Measurements from ENCODE around the gene FSIP1. TPM values are rescaled to one million over a fixed set of nuclear protein-coding genes. Genes with fewer than 3 reads are reported as not detected.
A peak's percentile ranks its signal among the peaks of the same experiment; 100 is the strongest.

FSIP1 gene
- total RNA-seq, 1 experiment from 2014 or later: 1.3 TPM

DNA sequence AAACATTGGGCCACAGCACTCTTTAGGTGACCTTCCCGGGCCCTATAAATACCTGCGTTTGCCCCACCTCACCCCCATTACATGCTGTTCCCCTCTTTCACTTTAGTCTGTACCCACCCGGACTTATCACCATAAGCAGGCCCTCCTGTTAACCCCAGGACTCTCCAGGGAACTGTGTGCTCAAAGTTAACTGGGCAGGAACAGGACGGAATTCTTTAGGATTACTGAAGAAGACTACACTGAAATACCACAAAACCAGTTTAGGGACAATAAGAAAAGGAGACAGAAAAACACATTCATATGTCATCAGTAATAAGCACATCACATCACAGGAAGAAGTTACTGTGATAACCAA, 45.5 kb downstream of the FSIP1 start:
- Mint-ChIP-seq H3K4me1 (ENCODE audit: low read depth, unreplicated experiment) (peaks cover 25% of the 10 kb centered on the region), H3K27ac (ENCODE audit: unreplicated experiment) (peak overlapping the region; percentile 89)
- CTCF ChIA-PET: interaction anchor here (1.3 kb wide), 1 partner anchor 20 kb away, joined by 4 read pairs; no protein-coding TSS in a partner anchor

DNA sequence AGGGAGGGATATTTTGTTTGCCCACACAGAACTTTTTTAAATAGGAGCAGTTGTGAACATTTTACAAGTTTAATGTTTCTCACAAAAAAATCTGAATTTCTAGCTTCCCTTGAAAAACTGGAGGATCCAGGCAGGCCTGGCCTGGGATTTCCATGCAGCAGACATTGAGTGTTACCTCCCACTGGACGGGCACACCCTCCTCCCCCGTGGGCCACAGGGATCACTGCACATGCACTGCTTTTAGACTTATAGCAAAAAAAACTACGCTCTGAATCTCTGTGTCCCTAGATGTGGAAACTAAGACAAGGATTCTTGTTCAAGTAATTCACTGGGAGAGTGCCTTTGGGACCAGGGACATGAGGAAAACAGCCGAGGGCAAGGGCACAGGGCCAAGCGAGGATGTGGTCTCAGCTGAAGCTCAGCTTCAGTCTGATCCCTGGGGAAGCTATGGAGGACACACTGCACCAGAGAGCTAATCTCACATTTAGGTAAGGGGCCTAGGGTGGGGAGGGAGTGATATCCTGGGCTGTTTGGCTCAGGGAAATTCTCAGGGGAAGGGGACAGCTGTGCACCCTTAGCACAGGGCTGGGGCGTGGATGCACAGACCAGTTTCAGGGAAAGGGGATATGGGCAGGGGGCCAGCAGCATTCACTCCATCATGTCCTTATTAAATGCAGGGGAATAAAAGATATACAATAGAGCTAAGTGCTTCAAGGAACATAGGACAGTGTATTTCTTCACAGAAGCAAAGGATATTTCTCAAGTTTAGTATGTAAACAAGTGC, 46.0 kb downstream of the FSIP1 start:
- TF ChIP-seq, protein P1, sequence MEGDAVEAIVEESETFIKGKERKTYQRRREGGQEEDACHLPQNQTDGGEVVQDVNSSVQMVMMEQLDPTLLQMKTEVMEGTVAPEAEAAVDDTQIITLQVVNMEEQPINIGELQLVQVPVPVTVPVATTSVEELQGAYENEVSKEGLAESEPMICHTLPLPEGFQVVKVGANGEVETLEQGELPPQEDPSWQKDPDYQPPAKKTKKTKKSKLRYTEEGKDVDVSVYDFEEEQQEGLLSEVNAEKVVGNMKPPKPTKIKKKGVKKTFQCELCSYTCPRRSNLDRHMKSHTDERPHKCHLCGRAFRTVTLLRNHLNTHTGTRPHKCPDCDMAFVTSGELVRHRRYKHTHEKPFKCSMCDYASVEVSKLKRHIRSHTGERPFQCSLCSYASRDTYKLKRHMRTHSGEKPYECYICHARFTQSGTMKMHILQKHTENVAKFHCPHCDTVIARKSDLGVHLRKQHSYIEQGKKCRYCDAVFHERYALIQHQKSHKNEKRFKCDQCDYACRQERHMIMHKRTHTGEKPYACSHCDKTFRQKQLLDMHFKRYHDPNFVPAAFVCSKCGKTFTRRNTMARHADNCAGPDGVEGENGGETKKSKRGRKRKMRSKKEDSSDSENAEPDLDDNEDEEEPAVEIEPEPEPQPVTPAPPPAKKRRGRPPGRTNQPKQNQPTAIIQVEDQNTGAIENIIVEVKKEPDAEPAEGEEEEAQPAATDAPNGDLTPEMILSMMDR (IDR thresholded peaks at IDR 0.05; ENCODE audit: insufficient read depth in 1 of 2, low read depth in 1 of 2, low read length in 1 of 2, severe bottlenecking in 1 of 2, unreplicated experiment in 1 of 2): no peak
- intact Hi-C loops (cut with micrococcal nuclease; ENCODE audit: unreplicated experiment): loop anchor here (2.0 kb wide), 1 partner anchor 16 kb away; no protein-coding TSS in a partner anchor
- no peaks in the 10 kb centered on the region for H3K27me3 Mint-ChIP-seq (ENCODE audit: insufficient read depth, unreplicated experiment)
- Histone ChIP-seq H3K27me3 (replicated peaks; ENCODE audit: control insufficient read depth, insufficient read depth, low read length) (no peaks in the 10 kb centered on the region), H3K9me3 (no peaks in the 10 kb centered on the region), H3K4me1 (peaks cover 53% of the 10 kb centered on the region), H3K36me3 (ENCODE audit: control insufficient read depth, insufficient read depth, low read length) (no peaks in the 10 kb centered on the region), H3K4me3 (ENCODE audit: low read depth, low read length) (no peak overlapping the region)
- H3K36me3 Mint-ChIP-seq (ENCODE audit: insufficient read depth, unreplicated experiment): no peaks in the 10 kb centered on the region
- H3K4me3 Mint-ChIP-seq (ENCODE audit: unreplicated experiment): peak overlapping the region; percentile 10
- peaks cover 31% of the 10 kb centered on the region for H3K4me1 Mint-ChIP-seq (ENCODE audit: low read depth, unreplicated experiment)
- ChIA-PET CTCF (interaction anchor here (1.3 kb wide), 1 partner anchor 20 kb away, joined by 4 read pairs; no protein-coding TSS in a partner anchor), POLR2A (interaction anchor here (0.8 kb wide), 1 partner anchor 15 kb away, joined by 3 read pairs; no protein-coding TSS in a partner anchor)
- no TSS peak for BruUV-seq (replicated peaks)
- peak overlapping the region; percentile 89 for H3K27ac Mint-ChIP-seq (ENCODE audit: unreplicated experiment)
- no peak for DNase-seq
- no peaks in the 10 kb centered on the region for H3K9me3 Mint-ChIP-seq (ENCODE audit: unreplicated experiment)

More for the DNA sequence above, 45.5 kb downstream of the FSIP1 start:
- Histone ChIP-seq H3K4me3 (ENCODE audit: low read depth, low read length) (no peak overlapping the region), H3K27me3 (replicated peaks; ENCODE audit: control insufficient read depth, insufficient read depth, low read length) (no peaks in the 10 kb centered on the region), H3K36me3 (ENCODE audit: control insufficient read depth, insufficient read depth, low read length) (no peaks in the 10 kb centered on the region), H3K9me3 (no peaks in the 10 kb centered on the region), H3K4me1 (peaks cover 48% of the 10 kb centered on the region)
- intact Hi-C loops (cut with micrococcal nuclease; ENCODE audit: unreplicated experiment): loop anchor here (2.0 kb wide), 1 partner anchor 16 kb away; no protein-coding TSS in a partner anchor
- H3K4me3 Mint-ChIP-seq (ENCODE audit: unreplicated experiment): peak overlapping the region; percentile 10
- H3K27me3 Mint-ChIP-seq (ENCODE audit: insufficient read depth, unreplicated experiment): no peaks in the 10 kb centered on the region
- POLR2A ChIA-PET: interaction anchor here (0.8 kb wide), 1 partner anchor 16 kb away, joined by 3 read pairs; no protein-coding TSS in a partner anchor
- no peaks in the 10 kb centered on the region for H3K36me3 Mint-ChIP-seq (ENCODE audit: insufficient read depth, unreplicated experiment)
- H3K9me3 Mint-ChIP-seq (ENCODE audit: unreplicated experiment): no peaks in the 10 kb centered on the region
- peak in 1 of 2 experiments; percentile 52 for DNase-seq
- TF ChIP-seq, protein P1 (IDR thresholded peaks at IDR 0.05; ENCODE audit: insufficient read depth in 1 of 2, low read depth in 1 of 2, low read length in 1 of 2, severe bottlenecking in 1 of 2, unreplicated experiment in 1 of 2): no peak
- BruUV-seq (replicated peaks): TSS peak; percentile 54

DNA sequence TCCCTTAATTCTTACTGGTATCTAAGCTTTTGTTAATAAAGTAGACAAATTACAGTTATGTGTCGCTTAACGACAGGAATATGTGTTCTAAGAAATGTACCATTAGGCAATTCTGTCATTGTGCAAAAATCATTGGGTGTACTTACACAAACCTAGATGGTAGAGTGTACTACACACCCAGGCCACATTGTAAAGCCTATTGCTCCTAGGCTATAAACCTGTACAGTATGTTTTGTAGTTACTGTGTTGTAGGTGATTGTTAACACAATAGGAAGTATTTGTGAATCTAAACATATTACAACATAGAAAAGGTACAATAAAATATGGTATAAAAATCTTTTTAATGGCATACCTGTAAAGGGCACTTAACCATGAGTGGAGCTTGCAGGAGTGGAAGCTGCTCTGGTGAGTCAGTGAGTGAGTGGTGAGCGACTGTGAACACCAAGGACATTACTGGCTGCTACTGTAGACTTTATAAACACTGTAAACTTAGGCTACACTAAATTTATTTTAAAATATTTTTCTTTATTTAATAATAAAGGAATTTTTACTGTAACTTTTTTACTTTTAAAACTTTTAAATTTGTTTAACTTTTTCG, 47.4 kb downstream of the FSIP1 start:
- no peak overlapping the region for H3K4me3 Mint-ChIP-seq (ENCODE audit: unreplicated experiment)
- intact Hi-C loops (cut with micrococcal nuclease; ENCODE audit: unreplicated experiment): no loop called here
- H3K27me3 Mint-ChIP-seq (ENCODE audit: insufficient read depth, unreplicated experiment): no peaks in the 10 kb centered on the region

More for the DNA sequence above, 47.4 kb downstream of the FSIP1 start:
- H3K27me3 ChIP-seq (replicated peaks; ENCODE audit: control insufficient read depth, insufficient read depth, low read length): no peaks in the 10 kb centered on the region
- CTCF ChIA-PET: no interaction called here
- Mint-ChIP-seq H3K36me3 (ENCODE audit: insufficient read depth, unreplicated experiment) (no peaks in the 10 kb centered on the region), H3K9me3 (ENCODE audit: unreplicated experiment) (no peaks in the 10 kb centered on the region), H3K27ac (ENCODE audit: unreplicated experiment) (no peak overlapping the region), H3K4me1 (ENCODE audit: low read depth, unreplicated experiment) (peaks cover 33% of the 10 kb centered on the region)
- POLR2A ChIA-PET: no interaction called here
- H3K36me3 ChIP-seq (ENCODE audit: control insufficient read depth, insufficient read depth, low read length): no peaks in the 10 kb centered on the region
- DNase-seq: no peak
- H3K9me3 ChIP-seq: no peaks in the 10 kb centered on the region
- BruUV-seq (replicated peaks): no TSS peak
- peaks cover 64% of the 10 kb centered on the region for H3K4me1 ChIP-seq
- TF ChIP-seq, protein P1 (IDR thresholded peaks at IDR 0.05; ENCODE audit: insufficient read depth in 1 of 2, low read depth in 1 of 2, low read length in 1 of 2, severe bottlenecking in 1 of 2, unreplicated experiment in 1 of 2): no peak
- no peak overlapping the region for H3K4me3 ChIP-seq (ENCODE audit: low read depth, low read length)

Measured in Caco-2 (cell line).